Neuronal stem cell (in vitro differentiated cells): ENCODE data around the gene MPPED2.
A peak's percentile ranks its signal among the peaks of the same experiment; 100 is the strongest.

Source experiments
- DNase-seq: peaks from one replicate; pipeline ENCODE4 v3.0.0-alpha.2; 2013; ENCODE audit warnings: low spot score
- H2AFZ ChIP-seq: one replicate; pipeline ENCODE4 v1.6.1; 2013; ENCODE audit warnings: mild to moderate bottlenecking, low read length, inconsistent platforms
- H2AK5ac ChIP-seq: 2 replicates; pipeline ENCODE4 v1.6.1; 2013; ENCODE audit warnings: low read depth, mild to moderate bottlenecking, inconsistent platforms, low read length, moderate library complexity, mixed read lengths
- H2BK120ac ChIP-seq: 2 replicates; pipeline ENCODE4 v1.6.1; 2013; ENCODE audit warnings: low read depth, mild to moderate bottlenecking, inconsistent platforms, low read length, moderate library complexity, mixed read lengths
- H2BK12ac ChIP-seq: one replicate; pipeline ENCODE4 v1.6.1; 2013; ENCODE audit warnings: low read length, inconsistent platforms
- H2BK15ac ChIP-seq: 2 replicates; pipeline ENCODE4 v1.6.1; 2013; ENCODE audit warnings: mild to moderate bottlenecking, low read length, inconsistent platforms, mixed read lengths
- H2BK5ac ChIP-seq: one replicate; pipeline ENCODE4 v1.6.1; 2013; ENCODE audit warnings: inconsistent platforms, mild to moderate bottlenecking, low read length, moderate library complexity
- H3K14ac ChIP-seq: one replicate; pipeline ENCODE4 v1.6.1; 2013; ENCODE audit warnings: low read length, inconsistent platforms
- H3K18ac ChIP-seq: 2 replicates; pipeline ENCODE4 v1.6.1; 2013; ENCODE audit warnings: low read length, inconsistent platforms
- H3K23ac ChIP-seq: 2 replicates; pipeline ENCODE4 v1.6.1; 2013; ENCODE audit warnings: low read depth, mild to moderate bottlenecking, mixed read lengths, low read length, inconsistent platforms; ENCODE audit not compliant: poor library complexity
- H3K27ac ChIP-seq: replicated peaks from 3 replicates; pipeline ENCODE4 v1.5.1; 2013; ENCODE audit warnings: low read length, inconsistent platforms
- H3K27me3 ChIP-seq, 3 experiments: 2 replicates each; pipeline ENCODE4 v1.6.1; 2013; ENCODE audit warnings: low read length in 3 of 3, mild to moderate bottlenecking in 2 of 3, inconsistent platforms in 1 of 3, low read depth in 1 of 3, mixed read lengths in 1 of 3, moderate library complexity in 1 of 3; ENCODE audit not compliant: control insufficient read depth in 3 of 3, insufficient read depth in 3 of 3
- H3K36me3 ChIP-seq, 2 donors: replicated peaks in 1 of 2; 2 replicates each; pipeline ENCODE4 v1.6.1; 2013; ENCODE audit warnings: low read length in 2 of 2; ENCODE audit not compliant: control insufficient read depth in 2 of 2, insufficient read depth in 2 of 2
- H3K4ac ChIP-seq: 2 replicates; pipeline ENCODE4 v1.6.1; 2013; ENCODE audit warnings: inconsistent platforms, mild to moderate bottlenecking, low read length, moderate library complexity
- H3K4me1 ChIP-seq, 2 donors: 1 replicate in 1 of 2; 2 replicates in 1 of 2; pipeline ENCODE4 v1.6.1; 2013; ENCODE audit warnings: low read length in 2 of 2, low read depth in 1 of 2; ENCODE audit not compliant: control insufficient read depth in 2 of 2, insufficient read depth in 1 of 2
- H3K4me2 ChIP-seq: one replicate; pipeline ENCODE4 v1.6.1; 2013; ENCODE audit warnings: mild to moderate bottlenecking, low read length, inconsistent platforms; ENCODE audit not compliant: insufficient read depth, poor library complexity, severe bottlenecking
- H3K4me3 ChIP-seq, 2 donors: 2 replicates each; pipeline ENCODE4 v1.5.1; 2013; ENCODE audit warnings: low read length in 2 of 2, mild to moderate bottlenecking in 2 of 2, inconsistent platforms in 1 of 2, moderate library complexity in 1 of 2
- H3K79me1 ChIP-seq: one replicate; pipeline ENCODE4 v1.6.1; 2013; ENCODE audit warnings: low read depth, mild to moderate bottlenecking, inconsistent platforms, low read length, moderate library complexity
- H3K9ac ChIP-seq: one replicate; pipeline ENCODE4 v1.6.1; 2013; ENCODE audit warnings: mild to moderate bottlenecking, low read depth, low read length, inconsistent platforms; ENCODE audit not compliant: poor library complexity
- H3K9me3 ChIP-seq, 2 donors: replicated peaks in 1 of 2; 2 replicates each; pipeline versions ENCODE3 to v1.6.1; 2013; ENCODE audit warnings: low read length in 2 of 2, mild to moderate bottlenecking in 2 of 2, inconsistent platforms in 1 of 2, low read depth in 1 of 2, mixed read lengths in 1 of 2, moderate library complexity in 1 of 2; ENCODE audit not compliant: control insufficient read depth in 2 of 2, insufficient read depth in 1 of 2
- H4K8ac ChIP-seq: one replicate; pipeline ENCODE4 v1.6.1; 2013; ENCODE audit warnings: low read depth, mild to moderate bottlenecking, inconsistent platforms, low read length, moderate library complexity
- H4K91ac ChIP-seq: one replicate; pipeline ENCODE4 v1.6.1; 2013; ENCODE audit warnings: low read length, low read depth, mild to moderate bottlenecking, inconsistent platforms; ENCODE audit not compliant: poor library complexity
- WGBS, 2 donors: extraction: QIAGEN DNeasy Blood & Tissue Kit; methylation state at CpG; one replicate each; pipeline ENCODE4 v1.1.7; 2013; ENCODE audit warnings: missing lambda C conversion rate in 2 of 2, mixed read lengths in 1 of 2; ENCODE audit not compliant: insufficient read length in 2 of 2, insufficient replicate concordance in 1 of 2; ENCODE audit errors: extremely low coverage in 2 of 2; 5-methylcytosine and 5-hydroxymethylcytosine counted together

Gene MPPED2

DNA sequence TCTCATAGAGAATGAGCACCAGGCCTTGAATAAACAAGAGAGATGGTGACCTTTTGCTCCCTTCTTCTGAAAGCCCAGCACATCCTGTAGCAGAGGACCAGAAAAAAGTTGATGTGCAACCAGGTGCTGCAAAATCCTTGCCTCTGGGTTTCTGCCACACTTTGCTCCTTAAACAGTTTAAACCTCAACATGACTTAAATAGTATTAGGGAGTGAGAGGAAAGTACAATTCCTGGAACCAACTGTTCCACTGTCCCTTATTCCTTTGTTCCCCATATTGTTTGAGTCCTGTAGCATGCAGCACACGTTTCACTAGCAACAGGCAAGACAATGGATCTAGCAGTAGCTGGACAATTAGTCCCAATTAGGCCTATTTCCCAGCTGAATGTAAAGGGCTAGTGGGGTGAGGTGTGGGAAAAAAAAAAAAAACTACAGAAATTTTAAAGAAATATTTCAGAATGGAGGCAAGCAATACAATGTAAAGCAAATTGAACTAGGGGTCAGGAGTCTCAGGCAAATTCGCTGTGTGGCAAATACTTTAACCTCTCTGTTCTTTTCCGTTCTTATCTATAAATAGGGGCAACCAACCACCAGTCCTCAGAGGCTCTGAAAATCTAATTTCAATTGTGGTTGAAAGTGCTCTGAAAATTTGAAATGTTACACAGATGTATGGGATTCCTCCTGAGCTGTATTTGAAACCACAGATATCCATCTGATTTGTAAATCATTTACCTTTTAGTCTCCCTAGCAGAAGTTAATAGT lies 6.6 kb downstream of the MPPED2 start:
- peaks cover 0 to 46% (median 5%) of the 10 kb centered on the region in 3 experiments for H3K27me3 ChIP-seq
- H3K23ac ChIP-seq, result no peak overlapping the region
- DNase-seq, result peak; percentile 55
- H2AFZ ChIP-seq, result no peak overlapping the region
- no peak overlapping the region for H2BK12ac ChIP-seq
- no peak overlapping the region for H4K91ac ChIP-seq
- H3K9me3 ChIP-seq, result peaks cover 0 to 3% of the 10 kb centered on the region in 2 donors
- no peak overlapping the region for H3K9ac ChIP-seq
- H3K4me2 ChIP-seq, result no peak overlapping the region
- H2BK120ac ChIP-seq, result no peak overlapping the region
- H2BK15ac ChIP-seq, result no peak overlapping the region
- peaks cover 0 to 2% of the 10 kb centered on the region in 2 donors for H3K36me3 ChIP-seq
- H3K18ac ChIP-seq, result no peak overlapping the region
- H3K27ac ChIP-seq, result peak overlapping the region; percentile 76
- H3K79me1 ChIP-seq, result peaks cover 4% of the 10 kb centered on the region
- no peak overlapping the region for H4K8ac ChIP-seq
- no peak overlapping the region for H3K4me3 ChIP-seq
- WGBS, 2 donors, result no CpG with 5 or more reads among the region's 3 CpGs
- no peak overlapping the region for H2AK5ac ChIP-seq
- H3K14ac ChIP-seq, result no peak overlapping the region
- H2BK5ac ChIP-seq, result no peak overlapping the region
- H3K4me1 ChIP-seq, result peaks cover 0 to 9% of the 10 kb centered on the region in 2 donors
- no peak overlapping the region for H3K4ac ChIP-seq

DNA sequence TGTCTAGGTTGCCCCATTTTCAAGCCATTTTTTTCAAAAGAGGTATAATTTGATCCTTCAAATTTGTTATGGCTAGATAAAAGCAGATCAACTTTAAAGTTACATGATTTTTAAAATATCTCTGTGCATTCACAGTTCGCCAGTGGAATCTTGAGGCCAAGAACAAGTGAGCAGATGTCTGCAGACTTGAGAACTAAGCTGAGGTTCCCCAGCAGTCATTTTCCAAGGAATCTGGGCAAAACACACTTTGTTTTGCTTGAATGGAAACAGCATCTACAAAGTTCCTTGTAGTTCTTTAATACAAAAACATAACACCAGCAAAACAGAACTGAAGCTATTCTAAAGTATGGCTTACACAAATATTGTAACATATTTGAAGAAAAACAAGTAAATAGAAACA lies 7.7 kb downstream of the MPPED2 start:
- no peak overlapping the region for H3K14ac ChIP-seq
- H3K4me2 ChIP-seq, result no peak overlapping the region
- no peak overlapping the region for H4K8ac ChIP-seq
- no peaks in the 10 kb centered on the region for H3K79me1 ChIP-seq
- H2BK15ac ChIP-seq, result no peak overlapping the region
- DNase-seq, result no peak
- H3K4ac ChIP-seq, result no peak overlapping the region
- H3K18ac ChIP-seq, result no peak overlapping the region
- H3K27ac ChIP-seq, result peak overlapping the region; percentile 54
- H3K4me3 ChIP-seq, result no peak overlapping the region
- H2AK5ac ChIP-seq, result no peak overlapping the region
- no peak overlapping the region for H3K23ac ChIP-seq
- peaks cover 0 to 34% (median 2%) of the 10 kb centered on the region in 3 experiments for H3K27me3 ChIP-seq
- H2BK5ac ChIP-seq, result no peak overlapping the region
- H4K91ac ChIP-seq, result no peak overlapping the region
- H3K4me1 ChIP-seq, result peaks cover 0 to 6% of the 10 kb centered on the region in 2 donors
- H2BK12ac ChIP-seq, result no peak overlapping the region
- no peak overlapping the region for H2BK120ac ChIP-seq
- peaks cover 0 to 3% of the 10 kb centered on the region in 2 donors for H3K9me3 ChIP-seq
- peaks cover 0 to 2% of the 10 kb centered on the region in 2 donors for H3K36me3 ChIP-seq
- H3K9ac ChIP-seq, result no peak overlapping the region
- WGBS, 2 donors, result no CpG with 5 or more reads among the region's 1 CpG
- H2AFZ ChIP-seq, result no peak overlapping the region

DNA sequence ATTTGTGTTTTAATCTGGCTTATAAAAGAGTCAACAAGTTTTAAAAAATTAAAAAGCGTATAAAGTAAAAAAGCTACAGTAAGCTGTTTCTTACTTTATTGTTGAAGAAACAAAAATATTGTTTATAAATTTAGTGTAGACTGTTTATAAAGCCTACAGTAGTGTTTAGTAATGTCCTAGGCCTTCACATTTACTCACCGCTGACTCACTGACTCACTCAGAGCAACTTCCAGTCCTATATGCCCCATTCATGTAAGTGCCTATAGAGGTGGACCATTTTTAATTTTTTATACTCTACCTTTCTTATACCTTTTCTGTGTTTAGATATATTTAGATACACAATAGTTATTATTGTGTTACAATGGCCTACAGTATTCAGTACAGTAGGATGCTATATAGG lies 12.2 kb downstream of the MPPED2 start:
- no peak overlapping the region for H3K18ac ChIP-seq
- H4K8ac ChIP-seq, result no peak overlapping the region
- peaks cover 0 to 3% of the 10 kb centered on the region in 2 donors for H3K9me3 ChIP-seq
- H4K91ac ChIP-seq, result no peak overlapping the region
- no peaks in the 10 kb centered on the region for H3K27me3 ChIP-seq
- H3K4me1 ChIP-seq, result no peaks in the 10 kb centered on the region
- H2BK120ac ChIP-seq, result no peak overlapping the region
- H3K4ac ChIP-seq, result no peak overlapping the region
- no peaks in the 10 kb centered on the region for H3K79me1 ChIP-seq
- H3K36me3 ChIP-seq, result peaks cover 0 to 2% of the 10 kb centered on the region in 2 donors
- H2BK5ac ChIP-seq, result no peak overlapping the region
- no CpG with 5 or more reads among the region's 2 CpGs for WGBS, 2 donors
- H2BK15ac ChIP-seq, result no peak overlapping the region
- no peak for DNase-seq
- no peak overlapping the region for H2AK5ac ChIP-seq
- H2BK12ac ChIP-seq, result no peak overlapping the region
- no peak overlapping the region for H3K4me3 ChIP-seq
- no peak overlapping the region for H3K23ac ChIP-seq
- H3K27ac ChIP-seq, result no peak overlapping the region
- no peak overlapping the region for H3K9ac ChIP-seq
- H3K4me2 ChIP-seq, result no peak overlapping the region
- H3K14ac ChIP-seq, result no peak overlapping the region
- no peak overlapping the region for H2AFZ ChIP-seq

DNA sequence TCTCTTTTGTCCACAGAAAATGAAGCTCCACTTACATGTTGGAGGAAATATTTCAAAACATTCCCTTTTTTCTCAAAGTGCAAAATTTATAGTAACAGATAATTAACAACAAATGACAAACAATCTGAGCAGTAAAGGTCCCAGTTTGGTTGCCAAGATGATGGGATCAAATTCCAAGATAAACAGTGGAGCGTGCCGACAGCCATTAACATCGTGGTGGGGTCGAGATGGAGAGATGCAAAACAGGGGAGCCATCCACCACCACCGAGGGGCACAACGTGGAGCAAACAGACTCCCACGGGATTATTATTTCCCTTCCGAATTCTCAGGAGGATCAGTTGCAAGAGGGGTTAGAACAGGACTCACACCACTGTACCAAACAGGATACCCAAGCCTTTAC lies 17.2 kb downstream of the MPPED2 start:
- DNase-seq, result no peak
- H2AFZ ChIP-seq, result no peak overlapping the region
- WGBS, 2 donors, result no CpG with 5 or more reads among the region's 8 CpGs
- H4K8ac ChIP-seq, result no peak overlapping the region
- H4K91ac ChIP-seq, result no peak overlapping the region
- H3K9ac ChIP-seq, result no peak overlapping the region
- no peak overlapping the region for H2BK120ac ChIP-seq
- H3K27ac ChIP-seq, result no peak overlapping the region
- H3K79me1 ChIP-seq, result no peaks in the 10 kb centered on the region
- H2AK5ac ChIP-seq, result no peak overlapping the region
- H2BK5ac ChIP-seq, result no peak overlapping the region
- H3K4me1 ChIP-seq, result peaks cover 0 to 5% of the 10 kb centered on the region in 2 donors
- no peak overlapping the region for H3K4ac ChIP-seq
- H3K4me2 ChIP-seq, result no peak overlapping the region
- no peak overlapping the region for H3K14ac ChIP-seq
- H2BK15ac ChIP-seq, result no peak overlapping the region
- no peak overlapping the region for H2BK12ac ChIP-seq
- H3K18ac ChIP-seq, result no peak overlapping the region
- no peaks in the 10 kb centered on the region for H3K9me3 ChIP-seq
- H3K23ac ChIP-seq, result no peak overlapping the region
- no peaks in the 10 kb centered on the region for H3K27me3 ChIP-seq
- H3K36me3 ChIP-seq, result no peaks in the 10 kb centered on the region
- no peak overlapping the region for H3K4me3 ChIP-seq
